ENCODE results near the gene SOX2. TPM values are rescaled to one million over a fixed set of nuclear protein-coding genes. Genes with fewer than 3 reads are reported as not detected.
"Not testable (repeated sequence)": the region's sequence is repeated elsewhere in the genome, so short reads cannot be mapped to it uniquely, and the experiment has no call there.

The SOX2 gene
- total RNA-seq, 1 donor from 2014 or later: under 0.01 TPM

DNA sequence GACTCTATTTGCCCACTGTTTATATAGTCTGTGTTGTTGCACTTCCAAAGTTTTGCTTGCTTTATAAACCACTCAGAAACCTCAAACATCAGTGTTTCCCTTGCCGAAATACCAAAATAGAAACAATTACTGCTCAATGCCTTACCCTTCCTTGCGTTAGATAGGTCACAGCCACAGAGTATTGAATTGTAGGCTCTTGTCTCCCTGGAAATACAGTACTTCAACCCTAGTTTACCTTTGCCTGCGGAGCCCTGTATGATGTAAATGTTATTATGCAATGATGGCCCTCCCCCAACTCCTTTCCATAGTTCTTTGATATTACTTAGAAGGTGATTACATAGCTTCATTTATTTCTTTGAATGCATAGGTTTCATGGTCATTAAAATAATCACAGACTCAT is 44.2 kb downstream of the SOX2 start:
- Histone ChIP-seq H3K27me3 (ENCODE audit: control insufficient read depth in 3 of 3, insufficient read depth in 3 of 3, low read length in 3 of 3) (peaks cover 0 to 7% (median 3%) of the 10 kb centered on the region in 3 donors), H3K36me3 (ENCODE audit: control insufficient read depth in 3 of 3, insufficient read depth in 3 of 3, low read length in 3 of 3) (no peaks in the 10 kb centered on the region), H3K9ac (ENCODE audit: low read depth in 1 of 3, low read length in 3 of 3) (no peak overlapping the region), H3K9me3 (ENCODE audit: control insufficient read depth in 3 of 3, low read length in 3 of 3) (no peaks in the 10 kb centered on the region), H3K4me3 (ENCODE audit: low read length in 3 of 3) (no peak overlapping the region), H3K27ac (ENCODE audit: low read depth, low read length) (no peak overlapping the region), H3K4me1 (ENCODE audit: control insufficient read depth in 3 of 3, insufficient read depth in 3 of 3, low read length in 3 of 3) (no peaks in the 10 kb centered on the region)

DNA sequence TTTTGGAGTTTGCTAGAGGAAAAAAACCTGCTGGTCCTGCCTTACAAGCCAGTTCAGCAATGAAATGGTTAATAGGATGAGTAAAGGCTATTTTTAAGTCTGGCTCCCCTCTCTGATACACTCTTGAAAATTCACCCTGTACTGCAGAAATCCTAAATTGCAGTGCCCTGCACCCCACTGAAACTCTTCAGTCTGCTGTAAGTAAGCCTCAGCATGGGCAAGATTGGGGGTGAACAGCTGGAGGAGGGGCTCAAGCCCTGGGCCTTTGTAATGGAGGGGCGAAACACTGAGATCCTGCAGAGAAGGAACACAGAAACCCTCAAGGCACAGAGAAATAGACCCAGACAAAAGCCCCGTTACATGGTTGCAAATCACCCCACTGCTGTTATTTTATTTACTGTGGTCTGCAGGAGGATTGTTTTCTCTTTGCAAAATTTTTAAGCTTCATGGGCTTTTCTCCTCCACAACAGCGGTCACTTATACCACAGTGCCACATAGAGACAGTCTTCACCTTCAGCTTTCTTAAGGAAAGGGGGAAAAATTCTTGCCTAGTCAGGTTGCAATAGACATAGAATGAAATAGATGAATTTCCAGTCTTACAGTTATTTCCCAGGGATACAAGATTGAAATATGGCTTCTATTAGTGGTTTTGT is 45.0 kb downstream of the SOX2 start:
- no peaks in the 10 kb centered on the region for H3K4me1 ChIP-seq (ENCODE audit: control insufficient read depth in 3 of 3, insufficient read depth in 3 of 3, low read length in 3 of 3)
- no peaks in the 10 kb centered on the region for H3K36me3 ChIP-seq (ENCODE audit: control insufficient read depth in 3 of 3, insufficient read depth in 3 of 3, low read length in 3 of 3)
- H3K27ac ChIP-seq (ENCODE audit: low read depth, low read length): no peak overlapping the region
- peaks cover 0 to 7% (median 3%) of the 10 kb centered on the region in 3 donors for H3K27me3 ChIP-seq (ENCODE audit: control insufficient read depth in 3 of 3, insufficient read depth in 3 of 3, low read length in 3 of 3)
- no peak overlapping the region for H3K9ac ChIP-seq (ENCODE audit: low read depth in 1 of 3, low read length in 3 of 3)
- H3K4me3 ChIP-seq (ENCODE audit: low read length in 3 of 3): no peak overlapping the region
- H3K9me3 ChIP-seq (ENCODE audit: control insufficient read depth in 3 of 3, low read length in 3 of 3): no peaks in the 10 kb centered on the region

DNA sequence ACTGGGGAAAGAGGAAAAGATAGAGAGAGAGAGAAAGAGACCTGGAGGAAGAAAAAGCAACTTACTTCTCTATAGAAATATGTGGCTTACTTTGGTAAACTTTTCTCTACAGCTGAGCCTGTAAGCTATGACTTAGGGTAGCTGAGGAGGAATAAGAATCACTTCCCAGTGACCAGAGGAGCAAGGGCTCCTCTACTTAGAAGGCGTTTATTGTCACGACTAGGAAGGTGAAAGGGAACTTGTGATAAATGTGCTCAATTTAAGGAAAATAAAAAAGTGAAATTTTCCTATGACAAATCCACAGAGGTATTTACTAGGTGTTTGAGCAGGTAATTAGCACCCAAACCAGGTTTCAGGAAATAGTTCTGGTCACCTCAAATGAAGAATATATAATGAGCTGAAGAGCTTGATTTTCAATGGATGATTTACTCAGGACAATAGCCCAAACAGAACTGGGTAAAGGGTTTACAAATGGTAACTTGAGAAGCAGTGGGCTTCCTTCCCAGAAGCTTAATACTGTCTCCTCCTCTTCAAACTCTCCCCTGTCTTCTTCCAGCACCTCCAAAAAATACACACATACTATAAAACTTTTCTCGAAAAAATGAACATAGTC is 46.1 kb downstream of the SOX2 start:
- Histone ChIP-seq H3K4me1 (ENCODE audit: control insufficient read depth in 3 of 3, insufficient read depth in 3 of 3, low read length in 3 of 3) (no peaks in the 10 kb centered on the region), H3K27me3 (ENCODE audit: control insufficient read depth in 3 of 3, insufficient read depth in 3 of 3, low read length in 3 of 3) (peaks cover 0 to 7% (median 3%) of the 10 kb centered on the region in 3 donors), H3K9ac (ENCODE audit: low read depth in 1 of 3, low read length in 3 of 3) (no peak overlapping the region), H3K27ac (ENCODE audit: low read depth, low read length) (no peak overlapping the region), H3K4me3 (ENCODE audit: low read length in 3 of 3) (no peak overlapping the region), H3K9me3 (ENCODE audit: control insufficient read depth in 3 of 3, low read length in 3 of 3) (no peaks in the 10 kb centered on the region), H3K36me3 (ENCODE audit: control insufficient read depth in 3 of 3, insufficient read depth in 3 of 3, low read length in 3 of 3) (no peaks in the 10 kb centered on the region)

DNA sequence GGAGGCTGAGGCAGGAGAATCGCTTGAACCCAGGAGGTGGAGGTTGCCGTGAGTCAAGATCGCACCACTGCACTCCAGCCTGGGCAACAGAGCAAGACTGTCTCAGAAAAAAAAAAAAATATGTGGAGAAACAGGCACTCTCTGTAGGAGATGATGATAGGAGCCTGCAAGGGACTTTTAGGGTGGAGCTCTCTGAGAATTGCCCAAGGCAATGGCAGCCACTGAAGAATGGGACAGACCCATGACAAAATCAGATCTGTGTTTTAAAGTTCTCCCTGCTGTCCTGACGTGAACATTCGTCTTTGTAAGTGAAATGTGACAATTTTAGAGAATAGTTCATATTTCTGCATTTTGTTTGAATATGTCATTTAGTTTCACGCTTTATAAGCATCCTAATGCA is 50.2 kb downstream of the SOX2 start:
- H3K36me3 ChIP-seq (ENCODE audit: control insufficient read depth in 3 of 3, insufficient read depth in 3 of 3, low read length in 3 of 3): no peaks in the 10 kb centered on the region
- no peak overlapping the region for H3K4me3 ChIP-seq (ENCODE audit: low read length in 3 of 3)
- no peaks in the 10 kb centered on the region for H3K9me3 ChIP-seq (ENCODE audit: control insufficient read depth in 3 of 3, low read length in 3 of 3)
- H3K9ac ChIP-seq (ENCODE audit: low read depth in 1 of 3, low read length in 3 of 3): no peak overlapping the region
- H3K4me1 ChIP-seq (ENCODE audit: control insufficient read depth in 3 of 3, insufficient read depth in 3 of 3, low read length in 3 of 3): no peaks in the 10 kb centered on the region
- H3K27me3 ChIP-seq (ENCODE audit: control insufficient read depth in 3 of 3, insufficient read depth in 3 of 3, low read length in 3 of 3): peaks cover 0 to 3% (median 0%) of the 10 kb centered on the region in 3 donors
- no peak overlapping the region for H3K27ac ChIP-seq (ENCODE audit: low read depth, low read length)

DNA sequence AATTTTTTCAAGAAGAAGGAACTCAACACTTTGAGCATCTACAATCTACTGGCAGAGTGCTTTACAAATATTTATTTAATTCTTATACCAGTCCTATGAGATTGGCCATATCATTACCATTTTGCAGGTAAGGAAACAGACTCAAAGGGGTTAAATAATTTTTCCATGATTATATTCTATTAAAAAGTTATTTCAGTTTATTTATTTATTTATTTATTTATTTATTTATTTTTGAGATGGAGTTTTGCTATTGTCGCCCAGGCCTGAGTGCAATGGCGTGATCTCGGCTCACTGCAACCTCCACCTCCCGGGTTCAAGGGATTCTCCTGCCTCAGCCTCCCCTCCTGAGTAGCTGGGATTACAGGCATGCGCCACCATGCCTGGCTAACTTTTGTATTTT is 52.3 kb downstream of the SOX2 start:
- not testable (repeated sequence) for H3K27ac ChIP-seq (ENCODE audit: low read depth, low read length); H3K36me3 ChIP-seq (ENCODE audit: control insufficient read depth in 3 of 3, insufficient read depth in 3 of 3, low read length in 3 of 3); H3K4me3 ChIP-seq (ENCODE audit: low read length in 3 of 3); H3K4me1 ChIP-seq (ENCODE audit: control insufficient read depth in 3 of 3, insufficient read depth in 3 of 3, low read length in 3 of 3); H3K27me3 ChIP-seq (ENCODE audit: control insufficient read depth in 3 of 3, insufficient read depth in 3 of 3, low read length in 3 of 3); H3K9me3 ChIP-seq (ENCODE audit: control insufficient read depth in 3 of 3, low read length in 3 of 3); H3K9ac ChIP-seq (ENCODE audit: low read depth in 1 of 3, low read length in 3 of 3)

Small RNA genes within 50 kb of the gene (small RNA-seq; reads per million reads assigned to genes)
- not detected for gene RF01954
